ENCODE data around the gene ASB3. TPM values are rescaled to one million over a fixed set of nuclear protein-coding genes. Genes with fewer than 3 reads are reported as not detected.

ASB3 gene
- total RNA-seq, 1 donor from 2014 or later = 36.6 TPM

DNA sequence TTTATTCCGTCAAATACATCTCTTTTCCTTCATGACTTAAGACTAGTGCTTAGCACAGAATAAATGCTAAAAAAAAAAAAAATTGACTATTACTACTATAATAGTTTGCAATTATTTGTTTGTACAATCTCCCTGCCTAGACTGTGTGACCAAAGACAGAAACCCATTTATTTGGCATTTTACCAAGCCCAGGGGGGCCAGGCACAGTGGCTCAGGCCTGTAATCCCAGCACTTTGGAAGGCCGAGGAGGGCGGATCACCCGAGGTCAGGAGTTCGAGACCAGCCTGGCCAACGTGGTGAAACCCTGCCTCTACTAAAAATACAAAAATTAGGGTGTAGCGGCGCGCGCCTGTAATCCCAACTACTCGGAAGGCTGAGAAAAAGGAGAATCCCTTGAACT, 1.4 kb downstream of the ASB3 start:
- TF ChIP-seq, protein P1, sequence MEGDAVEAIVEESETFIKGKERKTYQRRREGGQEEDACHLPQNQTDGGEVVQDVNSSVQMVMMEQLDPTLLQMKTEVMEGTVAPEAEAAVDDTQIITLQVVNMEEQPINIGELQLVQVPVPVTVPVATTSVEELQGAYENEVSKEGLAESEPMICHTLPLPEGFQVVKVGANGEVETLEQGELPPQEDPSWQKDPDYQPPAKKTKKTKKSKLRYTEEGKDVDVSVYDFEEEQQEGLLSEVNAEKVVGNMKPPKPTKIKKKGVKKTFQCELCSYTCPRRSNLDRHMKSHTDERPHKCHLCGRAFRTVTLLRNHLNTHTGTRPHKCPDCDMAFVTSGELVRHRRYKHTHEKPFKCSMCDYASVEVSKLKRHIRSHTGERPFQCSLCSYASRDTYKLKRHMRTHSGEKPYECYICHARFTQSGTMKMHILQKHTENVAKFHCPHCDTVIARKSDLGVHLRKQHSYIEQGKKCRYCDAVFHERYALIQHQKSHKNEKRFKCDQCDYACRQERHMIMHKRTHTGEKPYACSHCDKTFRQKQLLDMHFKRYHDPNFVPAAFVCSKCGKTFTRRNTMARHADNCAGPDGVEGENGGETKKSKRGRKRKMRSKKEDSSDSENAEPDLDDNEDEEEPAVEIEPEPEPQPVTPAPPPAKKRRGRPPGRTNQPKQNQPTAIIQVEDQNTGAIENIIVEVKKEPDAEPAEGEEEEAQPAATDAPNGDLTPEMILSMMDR (IDR thresholded peaks at IDR 0.05; ENCODE audit: unreplicated experiment) = no peak
- H3K27ac Mint-ChIP-seq = peak overlapping the region; percentile 97

DNA sequence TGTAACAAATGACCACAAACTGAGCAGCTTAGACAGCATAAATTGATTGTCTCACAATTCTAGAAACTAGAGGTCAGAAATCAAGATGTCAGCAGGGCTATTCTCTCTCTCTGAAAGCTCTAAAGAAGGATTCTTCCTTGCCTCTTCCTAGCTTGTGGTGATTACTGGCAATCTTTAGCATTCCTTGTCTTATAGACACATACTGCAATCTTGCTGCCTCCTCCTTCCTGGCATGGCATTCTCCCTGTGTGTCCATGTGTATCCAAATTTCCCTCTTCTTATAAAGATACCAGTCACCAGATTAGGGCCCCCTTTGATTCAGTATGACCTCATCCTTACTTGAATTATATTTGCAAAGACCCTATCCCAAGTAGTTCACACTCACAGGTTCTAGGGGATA, 2.3 kb downstream of the ASB3 start:
- peak overlapping the region; percentile 93 for H3K4me3 Mint-ChIP-seq
- no peaks in the 10 kb centered on the region for H3K27me3 Mint-ChIP-seq (ENCODE audit: low read depth)
- no peak for DNase-seq (ENCODE audit: low spot score in 2 of 2, unreplicated experiment in 2 of 2)
- H3K9me3 Mint-ChIP-seq = no peaks in the 10 kb centered on the region
- H3K4me1 Mint-ChIP-seq = peaks cover 43% of the 10 kb centered on the region
- TF ChIP-seq, protein P1 (IDR thresholded peaks at IDR 0.05; ENCODE audit: unreplicated experiment) = no peak
- H3K36me3 Mint-ChIP-seq = peaks cover 6% of the 10 kb centered on the region
- H3K27ac Mint-ChIP-seq = peak overlapping the region; percentile 68

More for the DNA sequence above, 1.4 kb downstream of the ASB3 start:
- Mint-ChIP-seq H3K36me3 (no peaks in the 10 kb centered on the region), H3K27me3 (ENCODE audit: low read depth) (no peaks in the 10 kb centered on the region), H3K9me3 (no peaks in the 10 kb centered on the region), H3K4me3 (peak overlapping the region; percentile 93), H3K4me1 (peaks cover 43% of the 10 kb centered on the region)
- DNase-seq (ENCODE audit: low spot score in 2 of 2, unreplicated experiment in 2 of 2) = no peak

DNA sequence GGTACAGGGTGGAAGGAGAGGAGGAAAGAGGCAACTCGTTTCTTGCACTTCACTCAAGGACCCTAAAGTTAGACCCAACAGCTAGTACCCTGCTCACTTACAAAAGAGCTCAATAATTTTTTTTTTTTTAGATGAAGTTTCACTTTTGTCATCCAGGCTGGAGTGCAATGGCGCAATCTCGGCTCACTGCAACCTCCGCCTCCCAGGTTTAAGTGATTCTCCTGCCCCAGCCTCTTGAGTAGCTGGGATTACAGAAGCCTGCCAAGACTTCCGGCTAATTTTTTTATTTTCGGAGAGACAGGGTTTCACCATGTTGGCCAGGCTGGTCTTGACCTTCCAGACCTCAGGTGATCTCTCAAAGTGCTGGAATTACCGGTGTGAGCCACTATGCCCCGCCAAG, 4.1 kb downstream of the ASB3 start:
- Mint-ChIP-seq H3K36me3 (peaks cover 14% of the 10 kb centered on the region), H3K4me3 (no peak overlapping the region), H3K27ac (no peak overlapping the region), H3K9me3 (peaks cover 8% of the 10 kb centered on the region), H3K27me3 (ENCODE audit: low read depth) (no peaks in the 10 kb centered on the region), H3K4me1 (peaks cover 32% of the 10 kb centered on the region)
- DNase-seq (ENCODE audit: low spot score in 2 of 2, unreplicated experiment in 2 of 2) = no peak
- TF ChIP-seq, protein P1 (IDR thresholded peaks at IDR 0.05; ENCODE audit: unreplicated experiment) = no peak

DNA sequence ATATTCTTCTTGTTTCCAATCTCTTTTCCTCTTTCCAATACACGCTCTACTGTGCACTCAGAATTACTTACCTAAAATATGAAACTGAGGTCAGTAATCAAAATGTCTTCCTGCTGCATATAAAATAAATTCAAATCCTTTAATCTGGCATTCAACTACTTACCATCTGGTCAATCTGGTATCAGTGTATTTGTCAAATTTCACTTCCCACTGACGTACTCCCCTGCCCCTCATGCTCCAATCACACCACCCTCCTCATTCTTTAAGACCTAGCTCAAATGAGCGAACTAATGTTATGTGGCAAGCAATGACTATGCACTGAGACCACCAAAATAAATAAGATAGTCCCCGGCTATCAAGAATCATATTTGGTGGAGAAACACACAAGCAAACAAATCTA, 6.7 kb downstream of the ASB3 start:
- H3K27ac Mint-ChIP-seq = peak overlapping the region; percentile 17
- H3K4me3 Mint-ChIP-seq = no peak overlapping the region
- H3K9me3 Mint-ChIP-seq = peaks cover 8% of the 10 kb centered on the region
- H3K27me3 Mint-ChIP-seq (ENCODE audit: low read depth) = no peaks in the 10 kb centered on the region
- DNase-seq (ENCODE audit: low spot score in 2 of 2, unreplicated experiment in 2 of 2) = no peak
- peaks cover 14% of the 10 kb centered on the region for H3K36me3 Mint-ChIP-seq
- TF ChIP-seq, protein P1 (IDR thresholded peaks at IDR 0.05; ENCODE audit: unreplicated experiment) = no peak
- H3K4me1 Mint-ChIP-seq = peaks cover 21% of the 10 kb centered on the region

DNA sequence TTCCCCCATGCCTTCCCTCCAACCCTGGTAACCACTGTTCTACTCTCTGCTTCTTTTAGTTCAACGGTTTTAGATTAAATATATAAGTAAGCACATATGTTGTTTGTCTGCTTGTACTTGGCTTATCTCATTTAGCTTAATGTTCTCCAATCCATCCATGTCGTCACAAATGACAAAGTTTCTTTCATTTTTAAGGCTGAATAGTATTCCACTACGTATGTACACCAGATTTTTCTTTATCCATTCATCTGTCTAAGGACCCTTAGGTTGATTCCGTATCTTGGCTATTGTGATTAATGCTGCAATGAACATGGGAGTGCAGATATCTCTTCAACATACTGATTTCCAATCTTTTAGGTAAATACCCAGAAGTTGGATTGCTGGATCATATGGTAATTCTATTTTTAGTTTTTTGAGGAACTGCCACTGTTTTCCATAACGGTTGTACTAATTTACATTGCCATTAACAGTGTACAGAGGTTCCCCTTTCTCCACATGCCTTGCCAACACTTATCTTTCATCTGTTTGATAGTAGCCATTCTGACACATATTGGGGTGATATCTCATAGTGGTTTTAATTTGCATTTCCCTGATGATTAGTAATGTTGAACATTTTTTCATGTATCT, 8.1 kb downstream of the ASB3 start:
- Mint-ChIP-seq H3K36me3 (peaks cover 18% of the 10 kb centered on the region), H3K27me3 (ENCODE audit: low read depth) (no peaks in the 10 kb centered on the region), H3K4me3 (no peak overlapping the region), H3K27ac (no peak overlapping the region), H3K4me1 (peaks cover 9% of the 10 kb centered on the region), H3K9me3 (peaks cover 8% of the 10 kb centered on the region)
- no peak for DNase-seq (ENCODE audit: low spot score in 2 of 2, unreplicated experiment in 2 of 2)
- TF ChIP-seq, protein P1 (IDR thresholded peaks at IDR 0.05; ENCODE audit: unreplicated experiment) = no peak

Measured in mesothelial cell of epicardium (in vitro differentiated cells).